A172 (cell line): ENCODE data around the gene GOLGA6L7. TPM values are rescaled to one million over a fixed set of nuclear protein-coding genes. Genes with fewer than 3 reads are reported as not detected.
"Not testable (repeated sequence)": the region's sequence is repeated elsewhere in the genome, so short reads cannot be mapped to it uniquely, and the experiment has no call there.

ENCODE experiments used
- DNase-seq: peaks from one replicate; pipeline ENCODE4 v3.0.0-alpha.2; 2015; ENCODE audit warnings: low spot score
- total RNA-seq: library from RNA; depleted of rRNA; stranded (reverse); fragments of >200 nt; shearing (Covaris generic); gene quantifications from 2 replicates; pipeline ENCODE4 v1.2.3, GENCODE V29; 2014

GOLGA6L7 gene
- total RNA-seq, 1 experiment from 2014 or later: not detected

DNA sequence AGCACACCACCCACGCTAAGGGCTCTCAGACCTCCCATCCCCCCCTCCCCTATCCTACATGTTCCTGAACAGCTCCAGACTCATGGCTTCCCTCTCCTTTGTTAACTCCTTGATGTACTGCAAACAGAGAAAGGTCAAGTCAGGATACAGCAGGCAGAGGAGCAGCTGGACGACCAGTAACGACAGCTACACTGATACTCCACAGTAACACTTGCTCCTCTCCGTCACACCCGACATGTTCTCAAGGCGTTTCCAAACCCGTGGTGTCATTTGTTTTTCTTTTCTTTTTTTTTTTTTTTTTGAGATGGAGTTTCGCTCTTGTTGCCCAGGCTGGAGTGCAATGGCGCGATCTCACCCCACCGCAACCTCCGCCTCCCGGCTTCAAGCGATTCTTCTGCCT, 4.3 kb downstream of the GOLGA6L7 start:
- not testable (repeated sequence) for DNase-seq

DNA sequence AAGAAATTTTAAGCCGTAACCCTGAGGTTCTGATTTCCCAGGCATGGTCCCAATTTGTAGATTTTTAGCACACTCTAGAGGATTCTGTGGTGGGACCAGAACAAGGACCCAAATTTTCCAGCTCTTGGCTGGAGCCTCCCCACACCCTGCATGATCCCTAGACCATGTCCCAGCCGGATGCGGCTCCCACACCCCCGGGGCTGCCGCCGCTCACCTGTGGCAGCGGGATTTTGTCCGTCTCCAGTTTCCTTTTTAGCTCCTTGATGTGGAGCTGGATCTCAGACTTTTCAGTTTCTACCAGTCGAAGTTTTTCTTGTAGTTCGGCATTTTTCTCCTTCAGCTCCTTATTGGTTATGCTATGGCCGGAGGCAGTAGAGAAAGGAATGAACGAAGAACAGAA, 4.9 kb downstream of the GOLGA6L7 start:
- not testable (repeated sequence) for DNase-seq

DNA sequence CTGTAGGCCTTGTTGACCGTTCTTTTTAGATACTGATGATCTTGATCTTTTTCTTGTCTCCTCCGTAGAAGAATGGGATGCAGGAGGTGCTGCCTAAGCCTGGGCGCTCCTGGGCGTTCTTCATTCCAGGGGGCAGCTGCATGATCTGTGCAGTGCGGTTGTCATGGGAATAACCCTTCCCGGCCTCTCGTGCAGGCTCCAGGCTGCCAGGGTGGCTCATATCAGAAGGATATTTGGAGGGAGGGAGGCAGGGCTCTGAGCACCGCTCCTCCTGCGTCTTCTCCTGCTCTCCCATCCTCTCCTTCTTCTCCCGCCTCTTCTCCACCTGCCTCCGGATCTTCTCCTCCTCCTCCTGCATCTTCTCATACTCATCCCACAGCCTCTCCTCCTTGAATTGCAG, 6.2 kb downstream of the GOLGA6L7 start:
- not testable (repeated sequence) for DNase-seq

DNA sequence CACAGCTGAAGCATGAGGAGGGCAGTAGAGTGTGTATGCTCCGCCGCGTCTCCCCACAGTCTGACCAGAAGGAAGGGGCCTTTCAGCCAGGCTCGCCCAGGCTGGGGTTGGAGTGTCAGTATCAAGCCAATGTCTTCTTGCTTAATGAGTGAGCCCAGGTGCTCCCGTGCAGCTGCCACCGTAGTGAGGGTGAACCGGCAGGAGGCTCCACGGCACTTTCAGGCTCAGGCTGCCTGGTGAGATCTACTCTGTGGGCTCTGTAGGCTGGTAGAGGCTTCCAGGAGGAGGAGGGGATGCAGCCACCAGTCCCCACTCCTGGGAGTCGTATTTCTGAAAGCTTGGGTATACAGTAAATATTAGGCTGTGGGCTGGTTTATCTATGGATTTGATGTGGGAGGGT, 8.2 kb downstream of the GOLGA6L7 start:
- DNase-seq: not testable (repeated sequence)

DNA sequence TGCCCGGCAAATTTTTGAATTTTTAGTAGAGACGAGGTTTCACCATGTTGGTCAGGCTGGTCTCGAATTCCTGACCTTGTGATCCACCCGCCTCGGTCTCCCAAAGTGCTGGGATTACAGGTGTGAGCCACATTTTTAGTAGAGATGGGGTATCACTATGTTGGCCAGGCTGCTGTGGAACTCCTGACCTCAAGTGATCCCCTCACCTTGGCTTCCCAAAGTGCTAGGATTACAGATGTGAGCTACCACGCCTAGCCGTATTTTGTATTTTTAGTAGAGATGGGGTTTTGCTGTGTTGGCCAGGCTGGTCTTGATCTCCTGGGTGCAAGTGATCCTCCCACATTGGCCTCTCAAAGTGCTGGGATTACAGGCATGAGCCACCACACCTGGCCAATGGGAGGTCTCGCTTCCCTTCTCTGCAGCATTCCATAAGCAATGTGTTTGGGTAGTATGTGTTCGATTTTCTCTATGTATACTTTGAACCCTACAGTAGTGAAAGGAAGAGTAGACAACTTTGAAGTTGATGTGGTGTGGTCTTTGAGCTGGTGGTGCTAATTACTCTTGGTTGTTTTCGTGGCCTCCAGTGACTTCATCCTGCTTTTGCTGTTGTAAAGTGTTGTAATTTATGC, 13.4 kb downstream of the GOLGA6L7 start:
- not testable (repeated sequence) for DNase-seq

DNA sequence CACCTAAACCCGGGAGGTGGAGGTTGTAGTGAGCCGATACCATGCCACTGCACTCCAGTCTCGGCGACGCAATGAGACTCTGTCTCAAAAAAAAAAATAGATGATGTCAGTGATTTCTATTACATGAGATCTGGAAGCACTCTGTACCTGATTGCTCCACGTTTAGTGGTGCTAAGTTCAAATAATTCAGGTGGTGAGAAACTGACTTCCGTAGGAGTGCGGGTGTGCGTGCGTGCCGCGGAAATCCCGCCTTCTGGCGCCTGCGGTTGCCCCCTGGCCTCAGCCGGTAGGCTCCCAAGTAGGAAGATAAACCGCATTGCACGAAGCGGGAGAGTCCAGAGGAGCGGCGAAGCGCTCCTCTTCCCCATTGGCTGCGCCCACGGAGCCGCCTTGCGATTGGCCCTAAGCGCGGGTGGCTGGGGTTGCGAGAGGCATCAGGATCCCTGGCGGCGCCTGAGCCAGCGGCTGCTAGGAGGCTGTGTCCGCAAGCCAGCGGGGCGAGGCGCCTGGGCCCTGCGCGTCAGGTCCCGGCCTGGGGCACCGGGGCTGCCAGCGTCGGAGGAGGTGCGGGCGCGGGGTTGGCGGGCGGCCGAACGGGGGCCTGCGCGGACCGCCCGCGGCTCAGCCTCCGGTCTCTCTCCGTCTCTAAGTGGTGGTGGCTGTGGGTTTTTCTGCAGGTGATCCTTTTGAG, 16.4 kb downstream of the GOLGA6L7 start:
- peak; percentile 10 for DNase-seq

DNA sequence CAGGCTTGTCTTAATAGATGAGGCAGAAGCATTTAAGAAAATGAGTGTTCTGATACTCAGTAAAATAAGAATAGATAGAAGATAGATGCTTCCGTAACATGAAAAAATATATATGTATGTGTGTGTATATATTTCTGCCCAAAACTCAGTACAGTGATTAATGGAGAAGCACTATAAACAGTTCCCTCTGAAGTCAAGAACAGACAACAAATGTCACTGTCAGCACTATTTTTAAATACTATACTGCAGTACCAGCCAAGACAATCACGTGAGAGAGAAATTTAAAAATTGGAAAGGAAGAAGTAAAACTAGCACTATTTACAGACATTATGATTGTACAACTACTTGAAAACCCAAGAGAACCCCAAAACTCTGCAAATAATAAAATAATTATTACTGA, 27.0 kb downstream of the GOLGA6L7 start:
- DNase-seq: not testable (repeated sequence)

DNA sequence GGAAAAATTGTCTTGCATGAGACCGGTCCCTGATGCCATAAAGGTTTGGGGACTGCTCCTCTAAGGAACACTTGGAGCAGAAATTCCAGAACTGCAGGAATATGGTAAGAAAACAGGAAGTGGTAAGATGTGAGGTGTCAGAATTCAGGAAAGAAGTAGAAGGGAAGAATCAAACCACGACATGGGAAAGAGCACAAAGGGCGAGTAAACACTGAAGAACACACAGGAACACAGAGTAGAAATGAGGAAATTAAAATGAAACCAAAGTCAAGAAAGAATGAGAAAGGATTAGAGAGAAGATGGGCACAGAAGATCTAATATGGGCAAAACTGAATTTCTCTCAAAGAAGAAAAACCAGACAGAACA, 28.5 kb downstream of the GOLGA6L7 start:
- not testable (repeated sequence) for DNase-seq

DNA sequence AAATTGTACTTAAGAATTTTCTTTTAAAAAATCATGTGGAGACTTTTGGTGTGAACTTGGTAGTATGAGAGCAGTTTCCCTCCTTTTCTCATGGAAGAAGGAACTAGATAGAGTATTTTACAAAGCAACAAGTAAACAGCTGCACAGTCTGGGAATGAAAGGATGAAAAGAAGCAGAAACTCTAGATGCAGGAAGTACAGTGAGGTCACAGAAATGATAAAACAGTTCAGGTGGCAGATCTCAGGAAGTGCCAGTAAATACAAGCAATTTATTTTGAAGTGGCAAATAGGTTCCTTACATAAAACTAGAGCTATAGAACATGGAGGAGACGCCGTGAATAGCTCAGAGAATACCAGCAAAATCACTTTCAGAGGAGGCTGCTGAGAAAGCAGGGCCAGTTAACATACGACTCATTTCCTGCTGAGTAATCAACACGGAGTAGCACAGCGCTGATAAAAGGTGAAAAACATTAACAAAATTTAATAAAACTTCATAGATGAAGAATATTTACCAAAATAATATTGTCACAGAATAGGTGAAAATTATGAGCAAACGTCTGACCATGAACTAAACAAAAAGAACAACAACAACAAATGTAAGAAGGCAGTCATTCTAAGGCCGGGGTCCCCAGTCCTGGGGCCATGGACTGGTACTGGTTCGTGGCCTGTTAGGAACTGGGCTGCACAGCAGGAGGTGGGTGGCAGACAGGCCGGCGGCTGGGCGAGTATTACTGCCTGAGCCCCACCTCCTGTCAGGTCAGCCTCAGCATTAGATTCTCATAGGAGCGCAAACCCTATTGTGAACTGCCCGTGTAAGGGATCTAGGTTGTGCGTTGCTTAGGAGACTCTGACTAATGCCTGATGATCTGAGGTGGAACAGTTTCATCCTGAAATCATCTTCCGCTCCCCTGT, 29.2 kb downstream of the GOLGA6L7 start:
- DNase-seq: peak; percentile 22

DNA sequence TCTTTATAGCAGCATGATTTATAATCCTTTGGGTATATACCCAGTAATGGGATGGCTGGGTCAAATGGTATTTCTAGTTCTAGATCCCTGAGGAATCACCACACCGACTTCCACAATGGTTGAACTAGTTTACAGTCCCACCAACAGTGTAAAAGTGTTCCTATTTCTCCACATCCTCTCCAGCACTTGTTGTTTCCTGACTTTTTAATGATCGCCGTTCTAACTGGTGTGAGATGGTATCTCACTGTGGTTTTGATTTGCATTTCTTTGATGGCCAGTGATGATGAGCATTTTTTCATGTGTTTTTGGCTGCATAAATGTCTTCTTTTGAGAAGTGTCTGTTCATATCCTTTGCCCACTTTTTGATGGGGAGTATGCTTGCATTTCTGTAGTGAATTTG, 30.3 kb downstream of the GOLGA6L7 start:
- DNase-seq: not testable (repeated sequence)

DNA sequence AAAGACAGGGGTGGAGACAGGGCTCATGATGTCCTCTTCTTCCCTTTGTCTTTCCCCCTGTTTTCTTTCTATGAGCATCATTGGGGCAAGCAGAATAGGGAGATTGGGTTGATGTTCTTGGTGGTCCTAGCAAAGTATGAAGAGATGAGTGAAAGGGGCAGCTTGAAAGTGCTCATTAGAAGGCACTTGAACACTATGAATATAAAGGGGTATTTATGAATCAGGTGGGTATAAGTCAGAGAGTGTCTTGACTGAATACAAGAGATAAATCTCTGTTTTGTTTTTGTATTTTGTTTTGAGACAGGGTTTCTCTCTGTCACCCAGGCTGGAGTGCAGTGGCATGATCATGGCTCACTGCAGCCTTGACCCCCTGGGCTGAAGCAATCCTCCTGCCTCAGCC, 34.4 kb downstream of the GOLGA6L7 start:
- not testable (repeated sequence) for DNase-seq

DNA sequence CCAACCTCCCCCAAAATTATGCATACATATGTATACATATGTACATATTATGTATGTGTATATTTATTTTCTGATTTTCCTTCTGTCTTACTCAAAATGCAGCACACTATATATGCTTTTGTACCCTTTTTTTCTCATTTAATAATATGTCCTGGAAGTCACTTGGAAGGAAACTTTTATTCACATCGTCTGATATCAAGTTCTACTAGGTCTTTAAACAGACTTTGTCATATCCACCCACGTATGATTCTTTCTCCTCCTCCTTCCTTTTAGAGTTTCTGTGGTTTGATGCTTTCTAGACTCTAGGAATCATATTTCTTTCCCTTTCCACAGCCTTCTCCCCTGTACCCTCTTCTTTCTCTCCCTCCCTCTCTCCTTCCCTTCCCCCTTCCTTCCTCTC, 35.1 kb downstream of the GOLGA6L7 start:
- not testable (repeated sequence) for DNase-seq

DNA sequence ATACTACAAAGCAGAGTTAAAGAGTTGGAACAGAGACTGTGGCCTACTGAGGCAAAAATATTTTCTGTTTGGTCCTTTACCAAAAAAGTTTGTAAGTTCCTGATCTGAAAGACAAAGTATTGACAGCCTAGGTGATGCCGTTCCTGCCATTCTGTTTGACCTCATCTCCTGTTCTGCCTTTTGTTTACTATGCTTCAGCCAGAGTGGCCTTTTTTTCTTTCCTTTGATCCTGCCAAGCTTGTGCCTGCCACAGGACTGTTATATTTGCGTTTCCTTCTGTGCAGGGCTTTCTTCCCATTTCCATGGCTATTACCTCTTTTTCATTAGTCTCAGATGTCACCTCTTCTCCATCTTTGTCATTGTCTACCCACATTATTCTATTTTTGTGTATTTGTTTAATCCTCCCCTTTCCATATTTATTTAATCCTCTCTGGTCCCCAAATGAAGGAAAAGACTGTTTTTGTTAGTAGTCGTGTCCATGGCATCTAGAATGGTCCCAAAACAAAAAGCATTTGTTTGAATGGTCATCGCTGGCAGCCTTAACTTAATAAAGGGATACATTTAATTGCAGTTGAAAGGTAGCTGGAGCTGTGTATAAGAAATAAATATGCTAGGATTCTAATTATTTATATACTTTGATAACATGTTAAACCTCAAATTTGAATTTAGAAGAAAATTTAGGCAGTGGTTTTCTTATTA, 36.4 kb downstream of the GOLGA6L7 start:
- not testable (repeated sequence) for DNase-seq

DNA sequence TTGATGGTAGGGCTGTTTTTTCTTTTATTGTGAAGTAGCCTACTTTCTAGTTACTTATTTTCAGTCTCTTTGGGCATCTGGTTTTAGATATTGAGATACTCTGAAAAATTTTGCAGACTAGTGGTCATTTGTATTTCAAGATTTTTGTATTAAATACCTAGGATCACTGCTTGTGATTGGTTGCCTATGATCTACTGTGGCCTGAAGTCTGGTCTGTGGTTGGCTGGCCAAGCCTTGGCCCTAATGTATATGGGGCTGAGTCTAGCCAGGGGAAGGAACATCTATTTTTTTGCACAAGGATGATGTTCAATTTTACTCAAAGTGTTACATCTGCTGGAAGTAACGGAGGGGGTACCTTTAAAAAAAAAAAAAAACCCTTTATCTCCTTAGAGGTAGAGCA, 38.0 kb downstream of the GOLGA6L7 start:
- DNase-seq: not testable (repeated sequence)

DNA sequence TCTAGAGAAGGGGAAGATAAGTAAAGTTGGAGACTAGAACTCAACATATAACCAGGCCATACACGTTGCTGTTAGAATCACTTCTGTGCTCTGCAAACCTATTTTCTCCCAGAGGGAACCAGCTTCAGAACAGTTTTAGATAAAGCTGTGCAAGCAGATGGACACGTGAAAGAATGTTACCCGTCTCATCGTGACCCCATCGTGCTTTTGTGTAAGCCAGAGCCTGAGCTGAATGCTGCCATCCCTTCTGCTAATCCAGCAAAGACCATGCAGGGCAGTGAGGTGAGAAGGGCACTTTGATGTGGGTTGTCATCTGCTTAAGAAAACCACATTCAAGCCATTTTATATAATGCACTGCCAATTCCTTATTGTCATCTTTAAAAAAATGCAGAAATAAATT, 40.3 kb downstream of the GOLGA6L7 start:
- DNase-seq: not testable (repeated sequence)

DNA sequence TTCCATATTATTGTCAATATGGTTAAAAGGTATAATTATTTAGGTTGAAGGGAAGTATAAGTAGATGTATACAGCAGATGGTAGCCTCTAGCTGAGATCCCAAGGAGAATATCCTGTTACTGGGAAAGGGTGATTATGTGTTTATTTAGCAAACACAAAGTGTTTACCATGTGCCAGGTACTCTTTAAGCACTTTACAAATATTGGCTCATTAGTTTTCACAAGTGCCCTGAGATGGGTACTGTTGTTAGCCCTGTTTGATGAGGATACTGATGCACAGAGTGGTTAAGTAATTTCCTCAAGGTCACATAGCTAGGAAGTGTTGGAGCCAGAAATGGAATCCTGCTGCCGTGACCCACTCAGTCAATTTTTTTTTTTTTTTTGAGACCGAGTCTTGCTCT, 48.1 kb downstream of the GOLGA6L7 start:
- DNase-seq: not testable (repeated sequence)

DNA sequence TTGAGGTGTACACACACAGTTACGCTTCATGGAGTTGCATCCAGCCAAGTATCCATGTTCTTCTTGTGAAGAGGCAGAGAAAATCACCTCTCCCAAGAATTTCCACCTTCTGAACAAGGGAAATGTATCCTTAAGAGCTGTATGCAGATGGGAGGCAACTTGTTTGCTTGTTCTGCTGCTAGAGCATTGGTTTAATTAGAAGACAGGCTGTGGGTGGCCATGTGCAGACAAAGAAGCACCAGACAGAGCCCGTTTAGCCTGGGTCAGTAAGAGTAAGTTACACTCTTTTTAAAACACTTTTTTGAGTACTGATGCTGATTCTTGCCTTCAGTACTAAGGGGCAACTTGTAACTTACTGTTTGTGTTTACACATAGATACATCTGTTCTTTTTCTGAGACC, 50.2 kb downstream of the GOLGA6L7 start:
- DNase-seq: not testable (repeated sequence)

DNA sequence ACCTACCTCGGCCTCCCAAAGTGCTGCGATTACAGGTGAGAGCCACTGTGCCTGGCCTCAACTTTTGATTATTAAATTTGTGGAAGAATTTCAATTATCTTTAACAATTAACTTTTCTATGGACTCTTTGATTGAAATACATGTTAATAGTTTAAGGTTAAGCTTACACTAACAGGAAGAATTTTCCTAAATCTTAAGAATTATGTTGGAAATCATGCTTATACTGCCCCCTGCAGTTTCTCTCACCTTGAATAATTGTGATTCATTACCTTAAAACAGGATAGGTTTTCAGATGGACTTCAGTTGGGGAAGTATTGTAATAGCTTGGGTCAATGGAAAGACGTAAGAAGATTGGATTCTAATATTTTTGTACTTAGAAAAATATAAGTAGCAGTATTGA, 54.2 kb downstream of the GOLGA6L7 start:
- DNase-seq: peak; percentile 5
